GM10248 (cell line): ENCODE measurements around the gene XYLT1.

Experiments used
- CTCF ChIA-PET: fragments of 300-600 bp; sonication (Branson Sonifier 250); formaldehyde crosslinking; extraction: SDS; loops from one replicate; lab custom pipeline; 2021; ENCODE audit warnings: antibody characterized with exemption; lab: Yijun Ruan, JAX
- POLR2A ChIA-PET: fragments of 350-650 bp; sonication (Branson Sonifier 250); formaldehyde crosslinking; extraction: SDS; loops from one replicate; lab custom pipeline; 2020; ENCODE audit warnings: antibody characterized with exemption; lab: Yijun Ruan, JAX
- DNase-seq: peaks from one replicate; pipeline ENCODE4 v3.0.0; 2012; ENCODE audit errors: extremely low spot score
- CTCF ChIP-seq: IDR thresholded peaks from 2 replicates; pipeline ENCODE4 v1.5.1; 2012; ENCODE audit warnings: mild to moderate bottlenecking, low read depth; ENCODE audit errors: extremely low read depth, missing control alignments, control extremely low read depth

The XYLT1 gene

GRCh38 chr16:17238285-17239028 is 232.3 kb downstream of the XYLT1 start:
- no peak for DNase-seq
- CTCF ChIA-PET, result interaction anchor here (0.9 to 1.1 kb wide), 2 partner anchors 11 to 16 kb away, joined by 3 to 5 read pairs; no protein-coding TSS in a partner anchor
- TF ChIP-seq CTCF, result no peak
- POLR2A ChIA-PET, result no interaction called here

- no peak for DNase-seq
- ChIA-PET POLR2A (no interaction called here), CTCF (interaction anchor here (1.1 kb wide), 1 partner anchor 17 kb away, joined by 5 read pairs; no protein-coding TSS in a partner anchor)
- no peak for TF ChIP-seq CTCF
These were observed 233.3 kb downstream of the XYLT1 start for GRCh38 chr16:17237350-17237944.

- DNase-seq, result no peak
- ChIA-PET CTCF (interaction anchor here (1.8 kb wide), 2 partner anchors 18 to 233 kb away, joined by 5 to 9 read pairs; no protein-coding TSS in a partner anchor), POLR2A (no interaction called here)
- TF ChIP-seq CTCF, result no peak
These were observed 235.5 kb downstream of the XYLT1 start for GRCh38 chr16:17235147-17235815.

GRCh38 chr16:17233318-17234002 is 237.3 kb downstream of the XYLT1 start:
- TF ChIP-seq CTCF, result no peak
- POLR2A ChIA-PET, result no interaction called here
- DNase-seq, result no peak
- CTCF ChIA-PET, result interaction anchor here (1.2 to 1.3 kb wide), 2 partner anchors 17 to 28 kb away, joined by 3 to 4 read pairs; no protein-coding TSS in a partner anchor

- ChIA-PET POLR2A (no interaction called here), CTCF (no interaction called here)
- no peak for DNase-seq
- TF ChIP-seq CTCF, result no peak
These were observed 238.3 kb downstream of the XYLT1 start for GRCh38 chr16:17232487-17232886.

GRCh38 chr16:17231972-17232371 is 238.8 kb downstream of the XYLT1 start:
- POLR2A ChIA-PET, result no interaction called here
- DNase-seq, result no peak
- no peak for TF ChIP-seq CTCF
- CTCF ChIA-PET, result no interaction called here
